Amygdala (tissue), 56 donors: ENCODE data around the gene COPB2.

Source experiments
- DNase-seq, 56 donors: peaks; one replicate each; lab custom pipeline; 2025; lab: John Stamatoyannopoulos, UW

COPB2 gene

GRCh38 chr3:139309880-139310279 is 79.6 kb downstream of the COPB2 start:
- no peak for DNase-seq

DNA sequence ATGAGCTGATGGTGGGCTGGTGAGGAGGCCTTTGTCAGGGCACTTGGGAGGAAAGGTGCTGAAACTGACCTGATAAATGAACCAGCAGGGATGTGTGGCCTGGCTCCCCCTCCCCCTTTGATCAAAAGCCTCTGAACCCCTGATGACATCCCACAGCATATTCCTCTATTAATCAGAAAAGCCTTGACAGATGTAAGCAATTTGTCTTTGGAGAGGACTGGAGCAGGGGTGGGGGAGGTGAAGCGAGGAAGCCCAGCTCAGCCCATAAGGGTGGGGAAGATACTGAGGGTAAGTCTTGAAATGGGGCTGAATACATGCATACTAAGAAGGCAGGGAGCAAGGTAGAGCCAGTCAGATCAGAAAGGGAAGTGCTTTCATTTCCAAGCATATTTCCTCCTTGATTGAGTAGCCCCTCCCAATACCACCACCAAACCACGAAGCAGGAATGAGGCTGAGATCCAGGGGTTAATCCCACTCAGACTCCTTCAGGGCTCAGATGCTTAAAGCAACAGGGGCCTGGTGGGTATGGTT is 80.3 kb downstream of the COPB2 start:
- no peak for DNase-seq

DNA sequence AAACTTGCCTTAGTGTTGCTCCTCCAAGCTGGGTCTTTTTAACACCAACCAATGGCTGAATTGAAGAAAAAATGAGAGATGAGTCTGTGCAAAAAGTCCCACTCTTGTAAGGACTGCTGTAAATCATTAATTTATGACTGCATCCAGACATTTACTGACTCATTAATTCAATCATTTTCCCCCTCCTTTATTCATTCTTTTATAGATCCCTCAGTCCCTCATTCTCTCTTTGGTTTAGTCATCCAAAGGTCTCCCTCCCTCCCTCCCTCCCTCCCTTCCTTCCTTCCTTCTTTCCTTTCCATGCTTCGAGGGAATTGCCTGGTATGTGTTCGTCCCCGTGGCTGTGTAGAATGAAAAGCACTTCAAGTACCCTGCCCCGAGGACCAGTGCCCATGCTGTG is 80.9 kb downstream of the COPB2 start:
- no peak for DNase-seq

- no peak for DNase-seq
Measured at GRCh38 chr3:139307601-139308555, 81.6 kb downstream of the COPB2 start.
